Glomerular visceral epithelial cell (primary cell): Measurements from ENCODE around the gene UGT1A10.
"Not testable (repeated sequence)": the region's sequence is repeated elsewhere in the genome, so short reads cannot be mapped to it uniquely, and the experiment has no call there.

Experiments
- DNase-seq: peaks from one replicate; pipeline ENCODE4 v3.0.0-alpha.2; 2016; ENCODE audit errors: extremely low spot score

Gene UGT1A10

DNA sequence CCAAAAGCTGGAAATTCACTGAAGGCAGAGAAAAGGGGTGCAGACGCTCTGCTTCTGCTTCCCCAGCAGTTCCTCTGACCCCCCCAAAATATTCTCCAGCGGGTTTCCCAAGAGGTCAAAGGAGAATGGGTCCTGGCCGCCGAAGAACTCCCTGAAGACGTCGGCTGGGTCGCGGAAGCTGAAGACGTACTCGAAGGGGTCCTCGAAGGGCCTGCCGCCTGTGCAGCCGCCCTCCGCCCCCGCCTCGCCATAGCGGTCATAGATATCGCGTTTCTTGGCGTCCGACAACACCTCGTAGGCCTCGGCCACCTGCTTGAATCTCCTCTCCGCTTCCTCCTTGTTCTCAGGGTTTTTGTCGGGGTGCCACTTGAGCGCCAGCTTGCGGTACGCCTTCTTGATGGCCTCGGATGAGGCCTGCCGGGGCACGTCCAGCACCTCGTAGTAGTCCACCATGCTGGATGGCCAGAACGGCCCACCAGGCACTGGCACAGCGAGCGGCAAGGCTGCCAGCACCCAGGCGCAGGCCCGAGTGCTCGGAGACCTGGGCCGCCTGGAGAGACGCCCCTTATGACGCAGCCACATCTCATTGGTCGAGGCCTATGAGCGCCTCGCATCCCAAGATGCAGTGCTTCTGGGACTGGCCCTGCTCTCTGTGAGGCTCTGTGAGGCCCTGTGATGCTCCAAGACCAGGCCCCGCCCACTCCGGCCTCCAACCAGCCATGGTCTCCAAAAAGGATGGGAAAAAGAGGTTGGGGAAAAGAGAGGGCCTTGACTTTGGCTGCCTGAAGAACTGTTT lies 107.4 kb downstream of the UGT1A10 start:
- no peak for DNase-seq

- no peak for DNase-seq
Measured at GRCh38 chr2:233745073-233745755, 109.0 kb downstream of the UGT1A10 start.

DNA sequence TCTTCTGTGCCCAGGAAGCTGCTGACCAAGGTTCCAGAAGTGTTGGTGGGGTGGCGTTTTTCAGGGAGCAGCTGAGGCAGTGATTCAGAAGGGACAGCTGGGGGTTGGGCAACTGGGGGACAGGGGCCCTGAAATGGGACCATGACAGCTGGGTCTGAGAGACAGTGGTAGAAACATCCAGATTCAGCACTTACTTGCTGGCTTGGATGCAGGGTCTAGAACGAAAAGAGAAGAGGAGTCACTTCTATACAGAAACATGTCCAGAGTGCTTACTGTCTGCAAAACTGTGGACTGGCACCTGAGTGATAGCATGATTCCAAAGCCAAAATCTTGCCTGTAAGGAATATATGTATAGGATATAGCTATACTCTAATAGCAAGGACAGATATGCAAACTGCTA lies 109.6 kb downstream of the UGT1A10 start:
- DNase-seq, result not testable (repeated sequence)

GRCh38 chr2:233746475-233747282 lies 110.4 kb downstream of the UGT1A10 start:
- no peak for DNase-seq

DNA sequence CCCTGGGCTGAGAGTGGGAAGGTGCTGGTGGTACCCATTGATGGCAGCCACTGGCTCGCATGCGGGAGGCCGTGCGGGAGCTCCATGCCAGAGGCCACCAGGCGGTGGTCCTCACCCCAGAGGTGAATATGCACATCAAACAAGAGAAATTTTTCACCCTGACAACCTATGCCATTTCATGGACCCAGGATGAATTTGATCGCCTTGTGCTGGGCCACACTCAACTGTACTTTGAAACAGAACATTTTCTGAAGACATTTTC lies 111.0 kb downstream of the UGT1A10 start:
- DNase-seq, result no peak

GRCh38 chr2:233750689-233751088 lies 114.4 kb downstream of the UGT1A10 start:
- DNase-seq, result not testable (repeated sequence)

GRCh38 chr2:233751212-233752009 lies 115.2 kb downstream of the UGT1A10 start:
- DNase-seq, result not testable (repeated sequence)

DNA sequence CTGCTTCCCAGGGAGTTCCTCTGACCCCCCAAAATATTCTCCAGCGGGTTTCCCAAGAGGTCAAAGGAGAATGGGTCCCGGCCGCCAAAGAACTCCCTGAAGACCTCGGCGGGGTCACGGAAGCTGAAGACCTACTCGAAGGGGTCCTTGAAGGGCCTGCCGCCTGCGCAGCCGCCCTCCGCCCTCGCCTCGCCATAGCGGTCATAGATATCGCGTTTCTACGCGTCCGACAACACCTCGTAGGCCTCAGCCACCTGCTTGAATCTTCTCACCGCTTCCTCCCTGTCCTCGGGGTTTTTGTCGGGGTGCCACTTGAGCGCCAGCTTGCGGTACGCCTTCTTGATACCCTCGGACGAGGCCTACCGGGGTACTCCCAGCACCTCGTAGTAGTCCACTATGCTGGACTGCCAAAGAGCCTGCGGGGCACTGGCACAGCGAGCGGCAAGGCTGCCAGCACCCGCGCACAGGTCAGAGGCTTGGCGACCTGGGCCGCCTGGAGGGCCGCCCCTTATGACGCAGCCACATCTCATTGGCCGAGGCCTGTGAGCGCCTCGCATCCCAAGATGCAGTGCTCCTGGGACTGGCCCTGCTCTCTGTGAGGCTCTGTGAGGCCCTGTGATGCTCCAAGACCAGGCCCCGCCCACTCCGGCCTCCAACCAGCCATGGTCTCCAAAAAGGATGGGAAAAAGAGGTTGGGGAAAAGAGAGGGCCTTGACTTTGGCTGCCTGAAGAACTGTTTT lies 118.8 kb downstream of the UGT1A10 start:
- no peak for DNase-seq

GRCh38 chr2:233756429-233757081 lies 120.3 kb downstream of the UGT1A10 start:
- no peak for DNase-seq

- no peak for DNase-seq
Measured at GRCh38 chr2:233758141-233758540, 121.9 kb downstream of the UGT1A10 start.

GRCh38 chr2:233758849-233759248 lies 122.6 kb downstream of the UGT1A10 start:
- no peak for DNase-seq

GRCh38 chr2:233760043-233760442 lies 123.8 kb downstream of the UGT1A10 start, which contains the start of gene UGT1A1:
Gene UGT1A1 (plus strand): TSS chr2:233760270. CDS start chr2:233760288, 18 bp downstream.
- DNase-seq, result no peak

GRCh38 chr2:233761040-233761769 lies 125.0 kb downstream of the UGT1A10 start:
- no peak for DNase-seq

- DNase-seq, result peak; percentile 36
Measured at GRCh38 chr2:233764264-233764663, 128.0 kb downstream of the UGT1A10 start.

- DNase-seq, result no peak
Measured at GRCh38 chr2:233764761-233765160, 128.5 kb downstream of the UGT1A10 start.

DNA sequence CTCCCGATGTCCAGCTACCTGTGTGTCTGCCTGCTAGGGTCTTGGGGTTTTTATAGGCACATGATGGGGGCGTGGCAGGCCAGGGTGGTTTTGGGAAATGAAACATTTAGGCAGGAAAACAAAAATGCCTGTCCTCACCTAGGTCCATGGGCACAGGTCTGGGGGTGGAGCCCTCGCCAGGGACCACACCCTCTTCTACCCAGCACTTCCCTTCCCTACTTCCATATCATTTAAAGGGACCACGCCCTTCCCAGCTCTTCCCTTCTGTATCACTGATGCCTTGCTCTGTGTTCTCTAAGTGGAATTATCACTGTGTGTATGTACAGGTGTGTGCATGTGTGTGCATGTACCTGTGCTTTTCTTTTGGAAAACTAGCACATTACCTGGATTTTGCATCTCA lies 130.2 kb downstream of the UGT1A10 start:
- no peak for DNase-seq

DNA sequence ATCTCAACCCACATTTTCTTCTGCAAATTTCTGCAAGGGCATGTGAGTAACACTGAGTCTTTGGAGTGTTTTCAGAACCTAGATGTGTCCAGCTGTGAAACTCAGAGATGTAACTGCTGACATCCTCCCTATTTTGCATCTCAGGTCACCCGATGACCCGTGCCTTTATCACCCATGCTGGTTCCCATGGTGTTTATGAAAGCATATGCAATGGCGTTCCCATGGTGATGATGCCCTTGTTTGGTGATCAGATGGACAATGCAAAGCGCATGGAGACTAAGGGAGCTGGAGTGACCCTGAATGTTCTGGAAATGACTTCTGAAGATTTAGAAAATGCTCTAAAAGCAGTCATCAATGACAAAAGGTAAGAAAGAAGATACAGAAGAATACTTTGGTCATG lies 131.8 kb downstream of the UGT1A10 start:
- no peak for DNase-seq

DNA sequence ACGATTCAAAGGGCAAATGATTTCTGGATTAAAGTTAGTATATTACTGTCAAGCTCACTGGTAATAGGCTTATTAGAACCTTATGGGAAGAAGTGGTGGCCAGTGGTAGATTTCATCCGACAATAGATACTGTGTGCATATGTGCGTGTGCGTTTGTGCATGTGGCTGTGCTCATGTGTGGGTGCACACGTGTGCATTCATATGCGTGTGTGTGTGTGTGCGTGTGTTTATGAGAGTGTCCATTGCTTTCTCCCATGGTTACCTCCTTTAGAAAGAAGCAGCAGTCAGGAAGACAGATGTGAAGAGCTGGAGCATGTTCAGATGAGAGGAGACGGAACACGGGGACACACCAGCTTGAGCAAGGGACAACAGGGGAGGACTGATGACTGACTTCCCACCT lies 133.0 kb downstream of the UGT1A10 start:
- no peak for DNase-seq

- no peak for DNase-seq
Measured at GRCh38 chr2:233772153-233772552, 135.9 kb downstream of the UGT1A10 start.

DNA sequence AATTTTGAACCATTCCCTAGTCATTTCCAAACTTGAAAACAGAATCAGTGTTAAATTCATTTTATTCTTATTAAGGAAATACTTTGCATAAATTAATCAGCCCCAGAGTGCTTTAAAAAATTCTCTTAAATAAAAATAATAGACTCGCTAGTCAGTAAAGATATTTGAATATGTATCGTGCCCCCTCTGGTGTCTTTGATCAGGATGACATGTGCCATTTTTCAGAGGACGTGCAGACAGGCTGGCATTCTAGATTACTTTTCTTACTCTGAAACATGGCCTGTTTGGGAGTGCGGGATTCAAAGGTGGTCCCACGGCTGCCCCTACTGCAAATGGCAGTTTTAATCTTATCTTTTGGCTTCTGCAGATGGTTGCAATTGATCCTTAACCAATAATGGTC lies 136.3 kb downstream of the UGT1A10 start:
- DNase-seq, result no peak
